Measurements from ENCODE around the gene MTERF4. TPM values are rescaled to one million over a fixed set of nuclear protein-coding genes. Genes with fewer than 3 reads are reported as not detected.
"Not testable (repeated sequence)": the region's sequence is repeated elsewhere in the genome, so short reads cannot be mapped to it uniquely, and the experiment has no call there.

The MTERF4 gene
- total and polyA plus RNA-seq, 7 donors = 18.9 to 47.9 (median 29.1) TPM

DNA sequence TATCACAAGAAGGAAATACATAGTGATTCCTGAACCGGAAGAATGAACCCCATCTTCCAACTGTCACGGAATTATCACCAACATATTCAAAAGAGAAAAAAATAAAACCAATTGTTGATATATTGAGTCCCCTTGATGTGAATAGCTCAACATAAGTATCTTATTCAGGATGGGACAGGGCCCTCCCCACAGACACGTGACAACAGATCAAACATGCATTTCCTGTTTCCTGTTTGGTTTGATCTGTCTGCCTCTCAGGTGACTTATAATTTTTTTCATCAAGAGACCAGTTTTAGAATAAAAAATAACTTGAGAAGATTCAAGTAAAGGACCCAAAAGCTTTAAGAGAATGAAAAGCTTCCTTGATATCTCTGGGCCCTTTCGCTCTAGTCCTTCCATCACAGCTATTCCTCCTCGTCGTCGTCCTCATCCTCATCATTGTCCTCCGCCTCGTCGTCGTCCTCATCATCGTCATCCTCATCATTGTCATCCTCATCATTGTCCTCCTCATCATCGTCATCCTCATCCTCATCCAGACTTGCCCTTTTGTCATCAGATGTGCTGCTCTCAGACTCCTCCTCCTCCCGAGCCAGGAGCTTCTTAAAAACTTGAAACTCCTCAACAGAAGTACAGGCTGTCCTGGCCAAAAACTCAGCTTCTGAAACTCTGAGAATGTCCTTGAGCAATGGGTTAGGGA is 6.3 kb downstream of the MTERF4 start:
- intact Hi-C loops (cut with DNase I) = no loop called here
- TF ChIP-seq, protein P1, sequence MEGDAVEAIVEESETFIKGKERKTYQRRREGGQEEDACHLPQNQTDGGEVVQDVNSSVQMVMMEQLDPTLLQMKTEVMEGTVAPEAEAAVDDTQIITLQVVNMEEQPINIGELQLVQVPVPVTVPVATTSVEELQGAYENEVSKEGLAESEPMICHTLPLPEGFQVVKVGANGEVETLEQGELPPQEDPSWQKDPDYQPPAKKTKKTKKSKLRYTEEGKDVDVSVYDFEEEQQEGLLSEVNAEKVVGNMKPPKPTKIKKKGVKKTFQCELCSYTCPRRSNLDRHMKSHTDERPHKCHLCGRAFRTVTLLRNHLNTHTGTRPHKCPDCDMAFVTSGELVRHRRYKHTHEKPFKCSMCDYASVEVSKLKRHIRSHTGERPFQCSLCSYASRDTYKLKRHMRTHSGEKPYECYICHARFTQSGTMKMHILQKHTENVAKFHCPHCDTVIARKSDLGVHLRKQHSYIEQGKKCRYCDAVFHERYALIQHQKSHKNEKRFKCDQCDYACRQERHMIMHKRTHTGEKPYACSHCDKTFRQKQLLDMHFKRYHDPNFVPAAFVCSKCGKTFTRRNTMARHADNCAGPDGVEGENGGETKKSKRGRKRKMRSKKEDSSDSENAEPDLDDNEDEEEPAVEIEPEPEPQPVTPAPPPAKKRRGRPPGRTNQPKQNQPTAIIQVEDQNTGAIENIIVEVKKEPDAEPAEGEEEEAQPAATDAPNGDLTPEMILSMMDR (IDR thresholded peaks at IDR 0.05) = no peak
- TF ChIP-seq POLR2AphosphoS5 (IDR thresholded peaks at IDR 0.05) = no peak
- TF ChIP-seq EP300 (IDR thresholded peaks at IDR 0.05) = no peak
- TF ChIP-seq POLR2A (IDR thresholded peaks at IDR 0.05) = no peak
- Histone ChIP-seq H3K27me3 (no peaks in the 10 kb centered on the region), H3K9me3 (no peaks in the 10 kb centered on the region), H3K4me1 (peaks cover 0 to 6% (median 2%) of the 10 kb centered on the region in 4 donors), H3K36me3 (peaks cover 0 to 90% (median 24%) of the 10 kb centered on the region in 4 donors), H3K4me3 (no peak overlapping the region), H3K27ac (no peak overlapping the region)
- no peak for DNase-seq
- 81 to 91% methylated on average over 14 of the region's 14 CpGs for WGBS, 2 donors

DNA sequence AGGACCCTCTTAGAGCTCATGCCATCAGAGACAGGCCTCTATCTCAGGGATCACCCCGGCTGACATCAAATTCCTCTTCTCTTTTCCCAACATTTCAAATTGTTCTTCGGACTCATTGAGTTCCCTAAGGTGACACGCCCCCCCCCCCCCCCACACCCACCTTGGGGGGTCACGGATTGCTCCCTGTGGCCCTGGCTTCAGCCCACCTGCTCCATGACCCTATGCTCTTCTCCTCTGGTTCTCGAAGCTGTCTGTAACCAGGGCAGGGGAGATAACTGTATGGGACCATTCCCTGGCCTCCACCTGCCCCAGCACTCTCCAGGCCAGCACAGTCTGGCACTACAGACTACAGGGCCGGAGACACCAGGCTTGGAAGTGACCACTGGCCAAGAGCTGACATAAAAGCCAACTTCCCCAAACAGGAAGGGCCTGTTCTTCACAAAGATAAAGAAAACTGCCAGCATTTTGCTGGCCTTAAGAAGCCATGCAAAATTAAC is 7.1 kb downstream of the MTERF4 start:
- intact Hi-C loops (cut with DNase I) = no loop called here
- no peak for TF ChIP-seq EP300 (IDR thresholded peaks at IDR 0.05)
- TF ChIP-seq POLR2AphosphoS5 (IDR thresholded peaks at IDR 0.05) = no peak
- no peak for TF ChIP-seq POLR2A (IDR thresholded peaks at IDR 0.05)
- TF ChIP-seq, protein P1 (IDR thresholded peaks at IDR 0.05) = no peak
- 72 to 89% methylated on average over 6 of the region's 6 CpGs for WGBS, 2 donors
- no peaks in the 10 kb centered on the region for H3K27me3 ChIP-seq
- H3K4me1 ChIP-seq = no peaks in the 10 kb centered on the region
- no peaks in the 10 kb centered on the region for H3K9me3 ChIP-seq
- no peak overlapping the region for H3K4me3 ChIP-seq
- no peak for DNase-seq
- H3K36me3 ChIP-seq = peaks cover 0 to 96% (median 24%) of the 10 kb centered on the region in 4 donors
- no peak overlapping the region for H3K27ac ChIP-seq

DNA sequence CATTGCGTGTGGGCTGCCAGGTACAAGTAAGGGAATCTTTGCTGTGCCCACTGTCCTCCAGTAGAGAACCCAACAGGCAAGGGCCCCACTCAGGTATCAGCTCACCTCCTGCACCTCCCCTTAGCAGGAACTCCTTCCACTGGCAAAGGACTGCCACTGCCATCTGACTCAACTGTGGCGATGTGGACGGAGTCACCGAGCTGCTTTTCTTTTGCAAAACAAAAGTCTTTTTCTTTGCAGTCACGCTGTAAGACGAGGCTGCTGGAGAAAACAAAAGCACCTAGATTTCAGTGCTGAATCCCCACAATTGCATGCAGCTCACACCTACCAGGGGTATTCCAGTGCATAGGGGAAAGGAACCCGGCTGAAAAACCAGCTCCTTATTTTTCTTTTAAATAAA is 7.9 kb downstream of the MTERF4 start:
- 93 to 95% methylated on average over 7 of the region's 7 CpGs for WGBS, 2 donors
- H3K9me3 ChIP-seq = no peaks in the 10 kb centered on the region
- no peaks in the 10 kb centered on the region for H3K4me1 ChIP-seq
- intact Hi-C loops (cut with DNase I) = no loop called here
- H3K4me3 ChIP-seq = no peak overlapping the region
- peaks cover 0 to 99% (median 28%) of the 10 kb centered on the region in 4 donors for H3K36me3 ChIP-seq
- no peak overlapping the region for H3K27ac ChIP-seq
- no peak for DNase-seq
- H3K27me3 ChIP-seq = no peaks in the 10 kb centered on the region
- TF ChIP-seq POLR2AphosphoS5 (IDR thresholded peaks at IDR 0.05) (no peak), POLR2A (IDR thresholded peaks at IDR 0.05) (no peak), EP300 (IDR thresholded peaks at IDR 0.05) (no peak)
- TF ChIP-seq, protein P1 (IDR thresholded peaks at IDR 0.05) = no peak

DNA sequence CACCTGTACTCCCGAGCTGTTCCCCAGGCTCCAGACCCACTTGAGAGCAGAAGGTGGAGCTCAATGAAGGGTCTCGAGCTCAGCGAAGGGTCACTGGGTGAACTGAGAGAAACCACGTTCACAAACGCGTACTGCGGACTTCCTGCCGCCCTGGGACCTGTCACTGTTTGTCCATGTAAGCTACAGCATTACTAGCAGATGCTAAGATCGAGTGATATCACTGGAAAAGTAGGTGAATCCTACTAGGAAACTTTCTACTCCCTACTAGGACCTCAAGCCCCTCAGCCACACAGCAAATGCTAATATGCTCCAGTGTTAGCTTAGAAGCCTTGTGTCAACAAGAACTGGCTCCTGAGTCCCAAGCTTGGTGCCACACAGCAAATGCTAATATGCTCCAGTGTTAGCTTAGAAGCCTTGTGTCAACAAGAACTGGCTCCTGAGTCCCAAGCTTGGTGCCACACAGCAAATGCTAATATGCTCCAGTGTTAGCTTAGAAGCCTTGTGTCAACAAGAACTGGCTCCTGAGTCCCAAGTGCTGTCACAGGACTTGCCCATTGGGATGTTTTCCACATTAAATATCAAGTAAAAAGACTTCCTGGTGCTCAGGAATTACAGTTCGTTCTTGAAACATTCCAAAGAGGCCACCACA is 8.8 kb downstream of the MTERF4 start:
- H3K27me3 ChIP-seq; DNase-seq; H3K4me1 ChIP-seq; H3K9me3 ChIP-seq; H3K4me3 ChIP-seq; intact Hi-C loops (cut with DNase I); H3K27ac ChIP-seq: not testable (repeated sequence)
- peaks cover 9 to 99% (median 35%) of the 10 kb centered on the region in 4 donors for H3K36me3 ChIP-seq
- 84% methylated on average over 10 of the region's 10 CpGs for WGBS, 2 donors

DNA sequence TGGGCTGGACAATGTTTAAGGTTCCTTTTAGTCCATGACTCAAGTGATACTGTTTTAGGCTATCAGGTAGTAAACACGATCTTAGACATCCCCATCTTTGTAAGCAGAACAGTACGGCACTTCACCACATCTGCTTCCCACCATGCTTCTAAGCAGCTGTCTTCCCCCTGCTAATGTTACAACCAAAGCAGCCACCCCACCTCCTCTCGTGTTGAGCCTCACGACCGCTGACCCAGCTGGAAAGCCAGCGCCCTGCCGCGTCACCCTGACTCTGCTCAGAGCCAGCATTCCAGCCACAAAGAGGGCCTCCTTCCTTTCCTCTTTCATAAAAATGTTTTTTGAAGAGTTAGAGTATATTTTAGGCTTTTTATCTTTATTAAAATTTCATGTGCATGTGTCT is 9.4 kb downstream of the MTERF4 start:
- no peaks in the 10 kb centered on the region for H3K4me1 ChIP-seq
- 84 to 88% methylated on average over 8 of the region's 8 CpGs for WGBS, 2 donors
- H3K4me3 ChIP-seq = no peak overlapping the region
- H3K9me3 ChIP-seq = no peaks in the 10 kb centered on the region
- DNase-seq = no peak
- no peaks in the 10 kb centered on the region for H3K27me3 ChIP-seq
- TF ChIP-seq EP300 (IDR thresholded peaks at IDR 0.05) (no peak), POLR2A (IDR thresholded peaks at IDR 0.05) (no peak), POLR2AphosphoS5 (IDR thresholded peaks at IDR 0.05) (no peak)
- TF ChIP-seq, protein P1 (IDR thresholded peaks at IDR 0.05) = no peak
- intact Hi-C loops (cut with DNase I) = no loop called here
- no peak overlapping the region for H3K27ac ChIP-seq
- H3K36me3 ChIP-seq = peaks cover 13 to 99% (median 40%) of the 10 kb centered on the region in 4 donors
